HG03469 (cell line): ENCODE measurements around the gene PRSS36.
A peak's percentile ranks its signal among the peaks of the same experiment; 100 is the strongest.

Experiments
- ATAC-seq: cut with Tn5 transposase; IDR thresholded peaks from one replicate; pipeline ENCODE4 v1.9.1; 2021; ENCODE audit warnings: mild to moderate bottlenecking, moderate library complexity, moderate number of reproducible peaks; ENCODE audit not compliant: unreplicated experiment

The PRSS36 gene

GRCh38 chr16:31128711-31129567 is 20.9 kb downstream of the PRSS36 start:
- no peak for ATAC-seq

- ATAC-seq: no peak
Observed at GRCh38 chr16:31127182-31127581, 22.7 kb downstream of the PRSS36 start.

GRCh38 chr16:31125844-31126243 is 24.0 kb downstream of the PRSS36 start:
- no peak for ATAC-seq

GRCh38 chr16:31120129-31120528 is 29.7 kb downstream of the PRSS36 start:
- no peak for ATAC-seq

- ATAC-seq: no peak
Observed at GRCh38 chr16:31118223-31119155, 31.4 kb downstream of the PRSS36 start.

- ATAC-seq: peak; percentile 71
Observed at GRCh38 chr16:31117384-31118222, 32.3 kb downstream of the PRSS36 start, which contains the start of gene KAT8. TSS of gene KAT8 (plus strand) at chr16:31117664. CDS start at chr16:31117682, 18 bp downstream.

- ATAC-seq: no peak
Observed at GRCh38 chr16:31114468-31114867, 35.4 kb downstream of the PRSS36 start.

GRCh38 chr16:31113121-31114120 is 36.4 kb downstream of the PRSS36 start:
- ATAC-seq: no peak

- ATAC-seq: no peak
Observed at GRCh38 chr16:31112711-31113110, 37.2 kb downstream of the PRSS36 start.

GRCh38 chr16:31111881-31112466 is 37.9 kb downstream of the PRSS36 start:
- ATAC-seq: no peak

- ATAC-seq: no peak
Observed at GRCh38 chr16:31110106-31111034, 39.5 kb downstream of the PRSS36 start.

GRCh38 chr16:31109622-31110021 is 40.2 kb downstream of the PRSS36 start:
- ATAC-seq: no peak

GRCh38 chr16:31108794-31109558 is 40.9 kb downstream of the PRSS36 start:
- ATAC-seq: no peak

- ATAC-seq: peak; percentile 71
Observed at GRCh38 chr16:31108035-31108793, 41.7 kb downstream of the PRSS36 start, which contains the start of gene BCKDK. TSS of gene BCKDK (plus strand) at chr16:31108386. CDS start at chr16:31109224, 838 bp downstream.

GRCh38 chr16:31107465-31107867 is 42.4 kb downstream of the PRSS36 start:
- ATAC-seq: no peak
